Measurements from ENCODE around the gene NOX3.

NOX3 gene

DNA sequence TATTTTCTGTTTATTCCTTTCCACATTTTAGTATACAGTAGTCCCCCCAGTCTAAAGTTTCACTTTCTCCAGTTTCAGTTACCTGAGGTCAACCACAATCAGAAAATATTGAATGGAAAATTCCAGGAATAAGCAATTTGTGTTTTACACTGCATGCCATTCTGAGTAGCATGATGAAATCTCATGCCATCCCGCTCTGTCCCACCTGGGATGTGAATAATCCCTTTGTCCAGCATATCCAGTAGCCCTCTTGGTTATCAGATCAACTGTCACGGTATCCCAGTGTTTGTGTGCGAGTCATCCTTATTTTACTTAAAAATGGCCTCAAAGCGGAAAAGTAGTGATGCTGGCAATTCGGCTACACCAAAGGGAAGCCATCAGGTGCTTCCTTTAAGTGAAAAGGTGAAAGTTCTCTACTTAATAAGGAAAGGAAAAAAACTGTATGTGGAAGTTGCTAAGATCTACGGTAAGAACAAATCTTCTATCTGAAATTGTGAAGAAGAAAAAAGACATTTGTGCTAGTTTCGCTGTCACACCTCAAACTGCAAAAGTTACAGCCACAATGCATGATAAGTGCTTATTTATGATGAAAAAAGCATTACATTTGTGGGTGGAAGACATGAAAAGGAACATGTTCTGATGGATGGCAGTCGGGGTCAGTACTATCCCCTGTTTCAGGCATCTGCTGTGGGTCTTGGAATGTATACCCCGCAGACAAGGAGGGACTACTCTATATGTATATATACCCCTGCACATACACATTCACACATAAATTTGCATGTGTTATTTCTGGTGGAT, 11.3 kb downstream of the NOX3 start:
- no peak overlapping the region for H3K27ac ChIP-seq (ENCODE audit: insufficient read depth in 1 of 2, low read depth in 1 of 2, low read length in 2 of 2, poor library complexity in 1 of 2, severe bottlenecking in 2 of 2)
- whole genome bisulfite sequencing (ENCODE audit: insufficient coverage) = 96% methylated on average over 7 of the region's 9 CpGs
- DNase-seq = no peak
- ChIA-PET CTCF (no interaction called here), POLR2A (no interaction called here)
- no peak overlapping the region for H3K4me3 ChIP-seq (ENCODE audit: control insufficient read depth in 1 of 7, extremely low read depth in 1 of 7, insufficient read depth in 4 of 7, low read depth in 2 of 7, low read length in 6 of 7)
- no peaks in the 10 kb centered on the region for H3K9me3 ChIP-seq (ENCODE audit: control extremely low read depth in 1 of 5, control insufficient read depth in 4 of 5, insufficient read depth in 2 of 5, low read depth in 1 of 5, low read length in 4 of 5)
- no peaks in the 10 kb centered on the region for H3K27me3 ChIP-seq (replicated peaks in 2 of 5; ENCODE audit: control insufficient read depth in 4 of 5, insufficient read depth in 5 of 5, low read length in 4 of 5)
- H3K36me3 ChIP-seq (ENCODE audit: control insufficient read depth in 4 of 4, insufficient read depth in 4 of 4, low read length in 3 of 4) = no peaks in the 10 kb centered on the region
- H3K4me1 ChIP-seq (ENCODE audit: control extremely low read depth in 1 of 4, control insufficient read depth in 4 of 4, insufficient read depth in 4 of 4, low read length in 3 of 4) = peaks cover under 1 to 9% (median 8%) of the 10 kb centered on the region in 4 experiments

GRCh38 chr6:155443168-155443567, 12.5 kb downstream of the NOX3 start:
- Histone ChIP-seq H3K36me3 (ENCODE audit: control insufficient read depth in 4 of 4, insufficient read depth in 4 of 4, low read length in 3 of 4) (no peaks in the 10 kb centered on the region), H3K27me3 (replicated peaks in 2 of 5; ENCODE audit: control insufficient read depth in 4 of 5, insufficient read depth in 5 of 5, low read length in 4 of 5) (no peaks in the 10 kb centered on the region), H3K4me1 (ENCODE audit: control extremely low read depth in 1 of 4, control insufficient read depth in 4 of 4, insufficient read depth in 4 of 4, low read length in 3 of 4) (no peaks in the 10 kb centered on the region), H3K27ac (ENCODE audit: insufficient read depth in 1 of 2, low read depth in 1 of 2, low read length in 2 of 2, poor library complexity in 1 of 2, severe bottlenecking in 2 of 2) (no peak overlapping the region), H3K9me3 (ENCODE audit: control extremely low read depth in 1 of 5, control insufficient read depth in 4 of 5, insufficient read depth in 2 of 5, low read depth in 1 of 5, low read length in 4 of 5) (no peaks in the 10 kb centered on the region), H3K4me3 (ENCODE audit: control insufficient read depth in 1 of 7, extremely low read depth in 1 of 7, insufficient read depth in 4 of 7, low read depth in 2 of 7, low read length in 6 of 7) (no peak overlapping the region)
- CTCF ChIA-PET = no interaction called here
- POLR2A ChIA-PET = no interaction called here
- whole genome bisulfite sequencing (ENCODE audit: insufficient coverage) = 97% methylated on average over 9 of the region's 9 CpGs
- DNase-seq = no peak

DNA sequence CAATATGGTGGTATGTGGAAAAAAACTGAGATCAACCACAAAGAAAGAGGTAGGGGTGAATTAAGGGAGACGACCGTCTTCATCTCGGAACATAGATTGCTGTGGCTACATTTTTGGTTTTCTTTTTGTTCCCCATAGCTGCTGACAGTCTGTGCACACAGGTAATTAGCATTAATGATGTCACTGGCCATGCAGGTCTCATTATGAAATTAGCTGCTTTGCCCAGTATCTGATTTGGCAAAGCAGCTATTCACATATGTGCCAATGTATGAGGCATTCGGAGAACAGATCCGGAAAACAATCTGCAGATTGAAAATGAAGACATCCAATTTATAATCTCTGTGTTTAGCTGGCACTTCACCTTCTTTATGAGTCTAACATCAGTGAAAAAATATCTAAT, 13.1 kb downstream of the NOX3 start:
- Histone ChIP-seq H3K4me3 (ENCODE audit: control insufficient read depth in 1 of 7, extremely low read depth in 1 of 7, insufficient read depth in 4 of 7, low read depth in 2 of 7, low read length in 6 of 7) (no peak overlapping the region), H3K27me3 (replicated peaks in 2 of 5; ENCODE audit: control insufficient read depth in 4 of 5, insufficient read depth in 5 of 5, low read length in 4 of 5) (no peaks in the 10 kb centered on the region), H3K4me1 (ENCODE audit: control extremely low read depth in 1 of 4, control insufficient read depth in 4 of 4, insufficient read depth in 4 of 4, low read length in 3 of 4) (no peaks in the 10 kb centered on the region), H3K36me3 (ENCODE audit: control insufficient read depth in 4 of 4, insufficient read depth in 4 of 4, low read length in 3 of 4) (no peaks in the 10 kb centered on the region), H3K9me3 (ENCODE audit: control extremely low read depth in 1 of 5, control insufficient read depth in 4 of 5, insufficient read depth in 2 of 5, low read depth in 1 of 5, low read length in 4 of 5) (no peaks in the 10 kb centered on the region), H3K27ac (ENCODE audit: insufficient read depth in 1 of 2, low read depth in 1 of 2, low read length in 2 of 2, poor library complexity in 1 of 2, severe bottlenecking in 2 of 2) (no peak overlapping the region)
- WGBS (ENCODE audit: insufficient coverage) = 97% methylated on average over 4 of the region's 5 CpGs
- ChIA-PET POLR2A (no interaction called here), CTCF (no interaction called here)
- DNase-seq = no peak

GRCh38 chr6:155441112-155441465, 14.6 kb downstream of the NOX3 start:
- Histone ChIP-seq H3K9me3 (ENCODE audit: control extremely low read depth in 1 of 5, control insufficient read depth in 4 of 5, insufficient read depth in 2 of 5, low read depth in 1 of 5, low read length in 4 of 5) (no peaks in the 10 kb centered on the region), H3K4me1 (ENCODE audit: control extremely low read depth in 1 of 4, control insufficient read depth in 4 of 4, insufficient read depth in 4 of 4, low read length in 3 of 4) (peaks cover 0 to 7% (median 0%) of the 10 kb centered on the region in 4 experiments), H3K4me3 (ENCODE audit: control insufficient read depth in 1 of 7, extremely low read depth in 1 of 7, insufficient read depth in 4 of 7, low read depth in 2 of 7, low read length in 6 of 7) (no peak overlapping the region), H3K36me3 (ENCODE audit: control insufficient read depth in 4 of 4, insufficient read depth in 4 of 4, low read length in 3 of 4) (no peaks in the 10 kb centered on the region), H3K27ac (ENCODE audit: insufficient read depth in 1 of 2, low read depth in 1 of 2, low read length in 2 of 2, poor library complexity in 1 of 2, severe bottlenecking in 2 of 2) (no peak overlapping the region), H3K27me3 (replicated peaks in 2 of 5; ENCODE audit: control insufficient read depth in 4 of 5, insufficient read depth in 5 of 5, low read length in 4 of 5) (no peaks in the 10 kb centered on the region)
- WGBS (ENCODE audit: insufficient coverage) = no CpG with 5 or more reads among the region's 4 CpGs
- DNase-seq = no peak
- ChIA-PET POLR2A (no interaction called here), CTCF (interaction anchor here (1.0 kb wide), 1 partner anchor 11 kb away, joined by 3 read pairs; no protein-coding TSS in a partner anchor)

GRCh38 chr6:155440398-155441111, 15.1 kb downstream of the NOX3 start:
- Histone ChIP-seq H3K4me3 (ENCODE audit: control insufficient read depth in 1 of 7, extremely low read depth in 1 of 7, insufficient read depth in 4 of 7, low read depth in 2 of 7, low read length in 6 of 7) (no peak overlapping the region), H3K4me1 (ENCODE audit: control extremely low read depth in 1 of 4, control insufficient read depth in 4 of 4, insufficient read depth in 4 of 4, low read length in 3 of 4) (peaks cover 0 to 7% (median 0%) of the 10 kb centered on the region in 4 experiments), H3K27me3 (replicated peaks in 2 of 5; ENCODE audit: control insufficient read depth in 4 of 5, insufficient read depth in 5 of 5, low read length in 4 of 5) (no peaks in the 10 kb centered on the region), H3K27ac (ENCODE audit: insufficient read depth in 1 of 2, low read depth in 1 of 2, low read length in 2 of 2, poor library complexity in 1 of 2, severe bottlenecking in 2 of 2) (no peak overlapping the region), H3K9me3 (ENCODE audit: control extremely low read depth in 1 of 5, control insufficient read depth in 4 of 5, insufficient read depth in 2 of 5, low read depth in 1 of 5, low read length in 4 of 5) (no peaks in the 10 kb centered on the region), H3K36me3 (ENCODE audit: control insufficient read depth in 4 of 4, insufficient read depth in 4 of 4, low read length in 3 of 4) (no peaks in the 10 kb centered on the region)
- ChIA-PET POLR2A (no interaction called here), CTCF (no interaction called here)
- WGBS (ENCODE audit: insufficient coverage) = 85% methylated on average over 5 of the region's 6 CpGs
- DNase-seq = no peak

DNA sequence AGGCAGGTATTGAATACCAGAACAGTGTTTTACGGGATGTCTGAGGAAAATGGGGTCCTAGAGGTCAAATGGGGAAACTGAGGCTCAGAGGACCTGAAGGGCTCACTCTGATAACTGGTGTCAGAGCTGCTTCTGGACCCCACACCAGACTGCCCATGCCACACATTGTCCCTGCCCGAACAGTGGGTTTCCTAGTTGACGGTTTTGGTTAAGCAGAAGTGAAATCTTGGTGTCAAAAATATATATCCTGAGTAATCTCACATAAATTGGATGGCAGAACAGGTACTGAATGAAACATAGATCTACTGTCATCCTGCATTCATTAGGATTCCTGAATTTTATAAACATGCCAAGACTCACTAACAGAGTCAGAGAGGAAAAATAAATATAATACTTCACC, 16.3 kb downstream of the NOX3 start:
- Histone ChIP-seq H3K9me3 (ENCODE audit: control extremely low read depth in 1 of 5, control insufficient read depth in 4 of 5, insufficient read depth in 2 of 5, low read depth in 1 of 5, low read length in 4 of 5) (no peaks in the 10 kb centered on the region), H3K4me3 (ENCODE audit: control insufficient read depth in 1 of 7, extremely low read depth in 1 of 7, insufficient read depth in 4 of 7, low read depth in 2 of 7, low read length in 6 of 7) (no peak overlapping the region), H3K27ac (ENCODE audit: insufficient read depth in 1 of 2, low read depth in 1 of 2, low read length in 2 of 2, poor library complexity in 1 of 2, severe bottlenecking in 2 of 2) (no peak overlapping the region), H3K36me3 (ENCODE audit: control insufficient read depth in 4 of 4, insufficient read depth in 4 of 4, low read length in 3 of 4) (no peaks in the 10 kb centered on the region), H3K27me3 (replicated peaks in 2 of 5; ENCODE audit: control insufficient read depth in 4 of 5, insufficient read depth in 5 of 5, low read length in 4 of 5) (no peaks in the 10 kb centered on the region), H3K4me1 (ENCODE audit: control extremely low read depth in 1 of 4, control insufficient read depth in 4 of 4, insufficient read depth in 4 of 4, low read length in 3 of 4) (peaks cover 0 to 7% (median 0%) of the 10 kb centered on the region in 4 experiments)
- no peak for DNase-seq
- ChIA-PET POLR2A (no interaction called here), CTCF (interaction anchor here (1.6 kb wide), 1 partner anchor 8 kb away, joined by 3 read pairs; no protein-coding TSS in a partner anchor)
- WGBS (ENCODE audit: insufficient coverage) = 100% methylated on average over 1 of the region's 3 CpGs
